GM18861 (cell line): ENCODE results near the gene PSTK.
A peak's percentile ranks its signal among the peaks of the same experiment; 100 is the strongest.

Source experiments
- ATAC-seq: cut with Tn5 transposase; IDR thresholded peaks from one replicate; pipeline ENCODE4 v1.9.1; 2021; ENCODE audit not compliant: unreplicated experiment

Gene PSTK, protein sequence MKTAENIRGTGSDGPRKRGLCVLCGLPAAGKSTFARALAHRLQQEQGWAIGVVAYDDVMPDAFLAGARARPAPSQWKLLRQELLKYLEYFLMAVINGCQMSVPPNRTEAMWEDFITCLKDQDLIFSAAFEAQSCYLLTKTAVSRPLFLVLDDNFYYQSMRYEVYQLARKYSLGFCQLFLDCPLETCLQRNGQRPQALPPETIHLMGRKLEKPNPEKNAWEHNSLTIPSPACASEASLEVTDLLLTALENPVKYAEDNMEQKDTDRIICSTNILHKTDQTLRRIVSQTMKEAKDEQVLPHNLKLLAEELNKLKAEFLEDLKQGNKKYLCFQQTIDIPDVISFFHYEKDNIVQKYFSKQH

DNA sequence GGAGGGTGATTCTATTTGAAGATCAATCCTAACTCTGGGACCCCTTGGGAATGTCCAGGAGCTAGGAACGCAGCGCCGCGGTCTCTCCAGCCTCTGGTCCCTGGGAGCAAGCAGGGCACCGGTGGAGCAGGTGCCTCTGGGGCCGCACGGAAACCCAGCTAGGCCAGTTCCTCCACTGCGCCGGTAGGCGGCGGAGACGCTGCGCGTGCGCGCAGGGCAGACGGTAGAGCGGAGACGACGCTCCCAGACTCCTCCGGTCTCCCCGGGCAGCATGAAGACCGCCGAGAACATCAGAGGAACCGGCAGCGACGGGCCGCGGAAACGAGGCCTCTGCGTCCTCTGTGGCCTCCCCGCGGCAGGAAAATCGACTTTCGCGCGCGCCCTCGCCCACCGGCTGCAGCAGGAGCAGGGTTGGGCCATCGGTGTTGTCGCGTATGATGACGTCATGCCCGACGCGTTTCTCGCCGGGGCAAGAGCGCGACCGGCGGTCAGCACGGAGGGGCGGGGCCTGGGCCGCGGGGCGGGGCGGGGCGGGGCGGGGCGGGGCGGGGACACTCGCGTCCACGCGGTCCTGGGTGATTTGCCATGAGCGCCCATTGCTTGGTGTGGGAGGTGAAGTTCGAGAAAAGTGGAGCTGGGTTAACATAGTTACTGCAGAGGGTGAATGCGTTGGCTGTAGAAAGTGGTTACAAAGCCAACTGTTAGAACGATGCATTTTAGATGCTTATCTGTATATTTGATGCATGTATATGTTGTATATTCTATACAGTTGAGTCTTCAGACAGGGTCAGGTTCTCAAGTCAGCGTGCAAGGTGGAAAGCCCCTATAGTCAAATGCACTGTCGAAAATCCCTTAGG, at the start of gene PSTK:
PSTK (plus strand) TSS at position 193 of the 857 bp plus-strand sequence; CDS start at position 272, 79 bp downstream.
- ATAC-seq = peak; percentile 94

- no peak for ATAC-seq
Measured at GRCh38 chr10:122931088-122931906, 48.9 kb upstream of the PSTK start.

- ATAC-seq = no peak
Measured at GRCh38 chr10:122939133-122939855, 40.9 kb upstream of the PSTK start.

GRCh38 chr10:122939856-122940543, 40.2 kb upstream of the PSTK start:
- no peak for ATAC-seq

DNA sequence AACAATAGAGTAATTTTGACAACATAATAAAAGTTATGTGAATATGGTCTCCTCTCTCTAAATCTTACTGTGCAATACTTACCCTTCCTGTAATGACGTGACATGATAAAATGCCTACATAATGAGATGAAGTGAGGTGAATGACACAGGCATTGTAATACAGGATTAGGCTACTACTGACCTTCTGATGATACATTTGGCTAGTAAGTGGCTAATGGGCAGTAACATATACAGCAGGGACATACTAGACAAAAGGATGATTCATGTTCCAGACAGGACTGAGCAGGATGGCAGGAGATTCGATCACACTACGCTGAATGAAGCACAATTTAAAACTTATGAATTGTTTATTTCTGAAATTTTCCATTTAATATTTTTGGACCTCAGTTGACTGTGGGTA, 30.9 kb upstream of the PSTK start:
- no peak for ATAC-seq

- peak; percentile 95 for ATAC-seq
Measured at GRCh38 chr10:122953902-122954730, 26.1 kb upstream of the PSTK start, which contains the start of gene C10orf88. Gene C10orf88 (minus strand): TSS chr10:122954227. CDS start chr10:122954178, 49 bp downstream.

GRCh38 chr10:122954731-122955050, 25.5 kb upstream of the PSTK start:
- ATAC-seq = no peak

DNA sequence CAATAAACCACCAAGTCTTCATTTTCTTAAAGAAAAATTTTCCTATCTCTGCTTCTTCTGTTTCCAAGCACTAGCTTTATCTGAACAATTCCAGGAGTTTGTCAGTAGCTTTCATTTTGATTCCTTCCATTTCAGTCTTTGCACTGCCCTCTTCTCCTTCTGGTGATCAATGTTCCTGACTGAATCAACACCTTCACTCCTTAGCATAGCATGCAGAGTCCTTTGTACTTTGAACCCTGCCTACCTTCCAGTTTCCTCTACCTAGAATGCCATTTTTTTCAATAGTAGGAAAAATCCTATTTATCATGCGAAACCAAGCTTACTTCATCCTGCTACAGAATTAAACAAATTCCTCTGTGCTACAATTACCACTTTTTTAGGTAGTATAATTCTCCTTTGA, 24.3 kb upstream of the PSTK start:
- ATAC-seq = no peak

- no peak for ATAC-seq
Measured at GRCh38 chr10:122957474-122957873, 22.7 kb upstream of the PSTK start.

DNA sequence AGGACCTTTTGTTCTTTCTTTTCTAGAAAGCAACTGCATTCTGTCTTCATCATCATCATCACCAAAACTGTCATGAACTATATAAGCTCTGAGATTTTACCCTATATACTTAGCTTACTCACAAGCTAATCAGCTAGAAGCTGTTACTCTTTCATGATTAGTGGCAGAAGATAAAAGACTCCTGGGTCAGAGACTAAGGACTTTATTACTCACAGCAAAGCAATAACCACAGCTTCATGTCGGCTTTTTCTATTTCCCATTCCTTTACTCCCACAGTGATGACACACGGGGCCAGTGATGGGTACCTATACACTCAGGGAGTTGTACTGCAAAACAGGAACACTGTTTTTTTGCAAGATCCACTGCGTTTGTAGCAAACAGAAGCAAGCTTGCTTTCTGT, 17.8 kb upstream of the PSTK start:
- ATAC-seq = no peak

GRCh38 chr10:122966879-122967278, 13.3 kb upstream of the PSTK start:
- no peak for ATAC-seq

- ATAC-seq = no peak
Measured at GRCh38 chr10:122968698-122969097, 11.5 kb upstream of the PSTK start.

- ATAC-seq = no peak
Measured at GRCh38 chr10:122974023-122974422, 6.2 kb upstream of the PSTK start.

DNA sequence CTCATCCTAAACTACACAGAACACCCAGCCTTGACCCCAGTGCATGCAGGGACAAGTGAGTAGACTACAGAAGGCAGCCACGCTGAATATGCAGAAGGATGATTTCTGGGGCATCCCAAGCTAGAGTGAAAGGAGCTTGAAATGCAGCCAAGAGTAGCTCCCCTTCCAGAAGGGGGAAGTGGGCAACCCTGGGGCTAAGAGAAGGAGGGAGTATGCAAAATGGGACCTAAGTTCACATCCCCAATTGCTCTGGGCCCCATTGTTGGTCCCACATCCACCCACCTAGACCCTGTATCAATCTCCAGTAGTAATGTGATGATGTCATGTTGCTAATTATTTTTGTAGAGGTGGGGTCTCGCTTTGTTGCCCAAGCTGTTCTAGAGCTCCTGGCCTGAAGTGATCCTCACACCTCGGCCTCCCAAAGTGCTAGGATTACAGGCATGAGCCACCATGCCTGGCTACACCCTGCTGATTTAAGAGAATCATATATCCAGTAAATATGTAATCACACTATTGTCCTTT, 5.6 kb upstream of the PSTK start:
- no peak for ATAC-seq

- no peak for ATAC-seq
Measured at GRCh38 chr10:122981066-122981464, 864 bp downstream of the PSTK start.

DNA sequence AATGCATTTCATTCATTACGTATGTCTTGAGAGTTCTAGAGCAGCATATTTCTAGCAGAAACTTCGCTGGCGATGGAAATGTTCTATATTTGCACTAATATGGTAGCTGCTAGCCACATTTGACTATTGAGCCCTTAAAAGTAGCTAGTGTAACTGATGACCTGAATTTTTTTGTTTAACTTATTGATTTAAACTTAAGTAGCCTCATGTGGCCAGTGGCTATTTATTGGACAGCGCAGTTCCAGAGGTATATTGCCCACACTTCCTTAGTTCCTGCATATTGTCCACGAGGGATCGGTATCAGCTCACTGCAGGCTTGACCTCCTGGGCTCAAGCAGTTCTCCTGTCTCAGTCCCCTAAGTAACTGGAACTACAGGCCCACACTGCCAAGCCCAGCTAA, 3.7 kb downstream of the PSTK start:
- no peak for ATAC-seq

- no peak for ATAC-seq
Measured at GRCh38 chr10:122984708-122985107, 4.5 kb downstream of the PSTK start.

DNA sequence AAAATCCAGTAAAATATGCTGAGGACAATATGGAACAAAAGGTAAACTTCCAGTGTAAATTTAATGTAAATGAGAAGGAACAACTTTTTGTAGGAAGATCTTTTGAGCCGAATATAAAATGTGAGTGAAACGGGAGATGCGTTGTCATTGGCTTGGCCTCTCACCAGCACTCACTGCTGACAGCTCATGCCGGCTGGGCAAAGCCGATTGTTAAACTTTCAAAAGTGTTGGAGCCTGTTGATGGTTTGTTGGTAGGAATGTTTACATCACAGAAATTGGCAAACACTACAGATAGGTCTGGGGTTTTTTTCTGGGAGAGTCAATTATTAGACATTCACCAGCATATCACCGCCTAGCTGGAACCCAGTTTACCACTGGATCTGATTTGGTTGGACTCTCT, 6.1 kb downstream of the PSTK start:
- no peak for ATAC-seq

GRCh38 chr10:122988501-122988900, 8.3 kb downstream of the PSTK start:
- ATAC-seq = no peak
